Aorta (tissue), 5 donors: ENCODE results near the gene RPTOR. TPM values are rescaled to one million over a fixed set of nuclear protein-coding genes. Genes with fewer than 3 reads are reported as not detected.

Source experiments
- ATAC-seq: fragments of 200-7000 bp; cut with Tn5 transposase; one replicate; pipeline ENCODE4 v1.9.1; 2022; ENCODE audit warnings: moderate library complexity; ENCODE audit not compliant: low FRiP score
- DNase-seq, 2 donors: peaks; one replicate each; pipeline ENCODE4 v3.0.0-alpha.2; 2020
- H3K27ac ChIP-seq, 2 donors: one replicate each; pipeline ENCODE4 v1.5.1; 2013; ENCODE audit warnings: low read length in 2 of 2, mild to moderate bottlenecking in 2 of 2, moderate library complexity in 2 of 2, control low read depth in 1 of 2, inconsistent platforms in 1 of 2, low read depth in 1 of 2
- H3K27me3 ChIP-seq, 2 donors: one replicate each; pipeline ENCODE4 v1.6.1; 2013; ENCODE audit warnings: control low read depth in 1 of 2, low read length in 1 of 2, mild to moderate bottlenecking in 1 of 2, moderate library complexity in 1 of 2; ENCODE audit not compliant: insufficient read depth in 2 of 2, control insufficient read depth in 1 of 2
- H3K36me3 ChIP-seq, 2 donors: one replicate each; pipeline ENCODE4 v1.6.1; 2013; ENCODE audit warnings: control low read depth in 1 of 2, low read length in 1 of 2, mild to moderate bottlenecking in 1 of 2; ENCODE audit not compliant: insufficient read depth in 2 of 2, control insufficient read depth in 1 of 2
- H3K4me1 ChIP-seq, 2 donors: one replicate each; pipeline ENCODE4 v1.6.1; 2013; ENCODE audit warnings: low read length in 2 of 2, control low read depth in 1 of 2, mild to moderate bottlenecking in 1 of 2, moderate library complexity in 1 of 2; ENCODE audit not compliant: insufficient read depth in 2 of 2, control insufficient read depth in 1 of 2
- H3K4me3 ChIP-seq, 2 donors: one replicate each; pipeline ENCODE4 v1.5.1; 2013; ENCODE audit warnings: low read length in 2 of 2, control low read depth in 1 of 2, mild to moderate bottlenecking in 1 of 2
- H3K9me3 ChIP-seq: one replicate; pipeline ENCODE4 v1.6.1; 2013; ENCODE audit warnings: mild to moderate bottlenecking, low read length; ENCODE audit not compliant: control insufficient read depth
- WGBS, 2 donors: extraction: QIAGEN DNeasy Blood & Tissue Kit; methylation state at CpG; one replicate each; pipeline ENCODE4 v1.1.7; 2013; 5-methylcytosine and 5-hydroxymethylcytosine counted together
- intact Hi-C, 2 donors: fragments of 100-400 bp; cut with DNase I; formaldehyde crosslinking; loops; one replicate each; pipeline versions ENCODE4 v1.14.2 to v1.15.0; 2022
- polyA plus RNA-seq, 2 donors: library from polyadenylated mRNA; stranded (reverse); fragments of 200-250 nt; gene quantifications; one replicate each; pipeline ENCODE4 v1.2.3, GENCODE V29; 2013
- total RNA-seq, 2 donors: library from RNA; stranded (reverse); fragmentation: NEBNext Ultra II Directional; extraction: Animal tissue kit (Norgen Biotek cat#: 25700); gene quantifications; one replicate each; pipeline ENCODE4 v1.2.1, GENCODE V29; 2021
- donor health status: healthy with polysubstance abuse.
- donor health status: Bipolar disorder and iron deficiency.
- donor health status: DM: no; HTN: no; CAD: no.
- donor health status: DM: no; HTN: no; CAD: no.
- donor health status: DM: yes; HTN: yes; CAD: no.

Gene RPTOR
- total and polyA plus RNA-seq, 4 donors = 2.1 to 31.4 (median 18.6) TPM

DNA sequence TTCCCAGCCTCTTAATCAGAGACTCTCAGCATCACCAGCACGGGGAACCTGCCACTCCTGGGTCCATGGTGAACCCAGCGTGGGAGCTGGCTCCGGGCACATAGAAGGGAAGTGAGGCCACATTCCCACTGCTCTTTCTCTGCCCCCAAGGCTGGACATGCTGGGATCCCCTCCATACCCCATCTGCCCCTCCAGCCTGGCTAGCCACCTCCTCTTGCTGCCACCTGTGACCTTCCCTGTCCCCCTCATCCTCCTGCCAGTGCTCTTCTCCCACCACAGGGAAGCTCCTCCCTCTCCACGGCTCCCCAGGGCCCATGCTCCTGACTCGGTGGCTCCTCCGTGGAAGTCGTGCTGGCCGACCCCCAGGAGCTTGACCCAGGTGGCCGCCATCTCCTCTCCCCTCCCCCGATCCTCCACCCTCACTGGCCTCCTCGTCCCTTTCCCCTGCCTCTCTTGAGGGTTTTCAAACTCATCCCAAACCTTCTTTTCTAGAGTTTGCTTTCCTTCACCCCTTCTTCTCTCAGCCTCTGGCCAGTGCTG is 307.9 kb downstream of the RPTOR start:
- H3K4me1 ChIP-seq = no peaks in the 10 kb centered on the region
- no peak overlapping the region for H3K4me3 ChIP-seq
- H3K27me3 ChIP-seq = no peaks in the 10 kb centered on the region
- DNase-seq (no peak), ATAC-seq (no peak)
- H3K36me3 ChIP-seq = no peaks in the 10 kb centered on the region
- H3K27ac ChIP-seq = no peak overlapping the region
- 90% methylated on average over 11 of the region's 11 CpGs for WGBS, 2 donors
- H3K9me3 ChIP-seq = no peaks in the 10 kb centered on the region
- intact Hi-C loops = no loop called here

DNA sequence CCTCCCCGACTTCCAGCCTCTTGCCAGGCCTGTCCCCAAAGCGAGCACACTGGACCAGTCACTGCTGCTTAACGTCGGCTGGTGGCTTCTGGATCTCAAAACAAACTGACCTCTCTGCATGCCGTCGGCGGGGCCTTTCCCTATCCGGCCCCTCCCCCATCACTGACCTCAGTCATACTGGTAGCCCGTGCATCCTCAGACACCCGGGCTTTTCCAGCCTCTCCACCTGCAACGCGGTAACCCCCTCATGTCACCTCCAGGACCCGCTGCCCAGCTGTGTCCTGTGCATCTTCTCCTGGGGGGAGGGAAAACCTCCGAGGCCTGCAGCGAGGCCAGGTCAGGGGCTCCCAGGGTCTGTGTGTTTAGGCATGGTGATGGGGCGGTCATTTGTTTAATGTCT is 308.4 kb downstream of the RPTOR start:
- Histone ChIP-seq H3K4me1 (no peaks in the 10 kb centered on the region), H3K36me3 (no peaks in the 10 kb centered on the region), H3K27ac (no peak overlapping the region), H3K27me3 (no peaks in the 10 kb centered on the region), H3K4me3 (no peak overlapping the region), H3K9me3 (no peaks in the 10 kb centered on the region)
- no peak for DNase-seq
- no peak for ATAC-seq
- intact Hi-C loops = no loop called here
- 72 to 74% methylated on average over 16 of the region's 16 CpGs for WGBS, 2 donors

DNA sequence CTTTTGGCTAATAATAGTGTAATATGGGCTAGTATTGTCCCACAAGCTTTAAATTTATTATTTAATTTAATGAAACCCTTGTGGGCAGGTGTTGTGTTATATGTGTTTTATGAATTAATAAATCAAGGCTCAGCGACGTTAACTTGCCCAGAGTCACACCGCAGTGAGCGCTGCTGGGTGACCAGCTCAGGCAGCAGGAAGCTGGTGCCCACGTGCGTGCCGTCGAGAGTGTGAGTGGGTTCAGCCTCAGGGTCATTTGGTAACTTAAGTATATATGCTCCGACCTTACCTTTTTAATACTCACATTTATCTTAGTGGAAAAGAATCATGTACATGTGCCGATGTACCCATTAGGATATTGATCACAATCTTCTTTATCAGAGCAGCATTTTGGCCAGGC is 309.6 kb downstream of the RPTOR start:
- Histone ChIP-seq H3K27me3 (no peaks in the 10 kb centered on the region), H3K4me3 (no peak overlapping the region), H3K4me1 (no peaks in the 10 kb centered on the region), H3K36me3 (no peaks in the 10 kb centered on the region), H3K27ac (no peak overlapping the region), H3K9me3 (no peaks in the 10 kb centered on the region)
- DNase-seq = peak in 1 of 2 donors; percentile 43
- WGBS, 2 donors = 96 to 97% methylated on average over 10 of the region's 10 CpGs
- ATAC-seq = no peak
- intact Hi-C loops = no loop called here

DNA sequence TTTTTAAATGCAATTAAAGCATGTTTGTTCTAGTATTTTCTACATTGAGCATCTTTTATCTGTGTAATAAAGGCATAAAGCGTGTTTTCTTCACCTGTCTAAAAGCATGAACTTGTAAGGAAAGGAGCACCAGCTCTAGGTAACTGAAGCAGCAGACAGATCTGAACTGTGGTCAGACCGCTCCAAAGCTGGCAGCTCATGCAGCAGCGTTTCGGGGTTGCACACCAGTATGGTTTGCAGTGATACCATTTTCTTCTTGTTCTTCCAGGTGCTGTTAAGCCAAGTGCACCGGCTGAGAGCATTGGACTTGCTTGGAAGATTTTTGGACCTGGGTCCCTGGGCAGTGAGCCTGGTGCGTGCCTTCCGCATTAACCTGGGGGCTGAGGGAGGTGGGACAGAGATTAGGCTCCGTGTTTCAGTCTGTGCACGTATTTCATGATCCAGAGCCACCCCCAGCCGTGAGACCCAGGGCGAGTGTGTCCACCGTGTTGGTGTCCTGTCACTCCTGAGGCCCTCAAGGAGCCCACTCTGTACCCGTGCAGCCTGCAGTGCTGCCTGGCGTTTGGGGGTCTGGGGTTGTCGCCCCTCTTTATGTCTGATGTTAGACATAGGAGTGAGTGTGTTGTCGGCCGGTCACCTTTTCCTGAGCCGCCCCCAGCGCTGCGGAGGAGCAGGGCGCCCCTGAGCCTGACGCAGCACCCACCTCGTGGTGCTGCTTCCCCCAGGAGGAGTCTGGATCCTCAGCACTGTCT is 310.7 kb downstream of the RPTOR start:
- H3K27ac ChIP-seq = no peak overlapping the region
- DNase-seq (peak in 1 of 2 donors; percentile 49), ATAC-seq (no peak)
- no peaks in the 10 kb centered on the region for H3K4me1 ChIP-seq
- 92 to 94% methylated on average over 23 of the region's 23 CpGs for WGBS, 2 donors
- intact Hi-C loops = no loop called here
- no peaks in the 10 kb centered on the region for H3K27me3 ChIP-seq
- H3K36me3 ChIP-seq = no peaks in the 10 kb centered on the region
- no peak overlapping the region for H3K4me3 ChIP-seq
- H3K9me3 ChIP-seq = no peaks in the 10 kb centered on the region

DNA sequence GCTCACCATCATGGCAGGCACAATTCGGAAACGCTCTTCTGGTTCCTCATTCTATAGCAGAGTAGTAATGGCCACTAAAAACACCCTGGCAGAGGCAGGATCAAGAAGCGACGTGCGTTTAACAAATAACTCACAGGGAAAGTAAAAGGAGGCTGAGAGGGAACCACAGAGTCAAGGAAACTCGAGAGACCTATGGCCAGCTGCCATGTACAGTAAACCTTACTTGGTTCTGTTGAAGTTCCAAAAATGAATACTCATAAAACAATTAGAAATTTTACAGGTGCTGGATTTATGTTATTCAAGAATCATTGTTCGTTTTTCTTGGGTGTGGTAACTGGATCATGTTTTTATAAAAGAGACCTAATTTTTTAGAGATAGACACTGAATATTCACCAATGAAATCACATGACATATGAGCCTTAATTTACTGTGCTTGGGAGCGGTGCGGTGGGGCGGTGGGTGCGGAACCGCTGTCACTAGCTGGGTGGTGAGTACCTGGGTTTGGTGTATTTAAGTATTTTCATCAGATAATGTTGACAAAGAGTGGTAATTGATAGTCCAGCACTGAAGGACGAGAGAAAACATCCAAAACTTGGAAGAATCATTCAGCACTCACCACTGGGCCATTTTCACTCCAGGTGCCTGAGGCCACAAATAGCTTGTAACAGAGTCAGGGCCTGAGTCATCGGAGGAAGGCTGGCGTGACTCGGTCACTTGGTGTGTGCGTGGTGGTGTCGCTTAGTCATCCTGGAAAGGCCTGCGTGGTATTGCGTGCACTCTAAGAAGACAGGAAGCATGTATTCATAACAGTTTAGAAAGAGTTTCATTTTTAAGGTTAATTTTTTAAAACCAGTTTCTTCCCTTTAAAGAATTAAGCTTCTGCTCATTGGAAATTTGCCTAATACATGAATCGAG is 311.6 kb downstream of the RPTOR start:
- no peaks in the 10 kb centered on the region for H3K36me3 ChIP-seq
- intact Hi-C loops = no loop called here
- ATAC-seq = no peak

DNA sequence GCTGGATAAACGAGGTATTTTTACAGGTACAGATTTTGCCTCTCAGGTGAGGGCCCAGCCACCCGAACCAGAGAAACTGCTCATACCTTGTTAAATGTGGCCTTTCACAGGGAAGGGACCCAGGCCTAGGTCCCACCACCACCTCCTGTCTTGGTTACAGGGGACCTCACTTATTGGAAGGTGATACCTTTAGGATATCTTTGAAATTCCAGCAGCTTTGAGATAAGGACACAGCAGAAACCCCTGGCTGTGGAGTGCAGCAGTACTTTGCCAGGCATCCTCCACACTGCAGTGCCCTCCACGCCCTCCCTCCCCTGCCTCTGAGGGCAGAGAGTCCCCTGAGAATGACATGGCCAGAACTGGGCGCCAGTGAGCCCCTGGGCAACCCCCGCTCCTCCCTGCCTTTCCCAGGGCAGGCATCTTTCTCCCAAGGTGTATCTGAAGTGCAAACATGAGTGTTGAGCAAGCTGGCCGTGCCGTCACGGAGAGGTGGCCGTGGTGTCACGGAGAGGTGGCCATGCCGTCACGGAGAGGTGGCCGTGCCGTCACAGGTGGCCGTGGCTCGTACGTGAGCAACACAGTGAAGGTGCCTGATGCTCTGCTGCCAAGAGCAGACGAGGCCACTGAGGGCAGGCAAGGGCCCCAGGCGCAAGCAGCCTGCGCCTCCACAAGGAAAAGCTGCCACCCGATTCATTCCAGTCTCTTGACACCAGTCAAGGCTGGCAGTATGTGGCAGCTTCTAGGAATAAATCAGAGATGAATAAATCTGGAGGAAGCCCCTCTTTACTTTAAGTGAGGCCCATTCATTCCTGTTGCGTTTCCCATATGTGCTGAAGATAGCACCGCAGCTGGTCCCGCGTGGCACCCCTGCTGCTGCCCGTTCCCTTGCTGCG is 312.5 kb downstream of the RPTOR start:
- Histone ChIP-seq H3K9me3 (no peaks in the 10 kb centered on the region), H3K36me3 (no peaks in the 10 kb centered on the region), H3K27ac (no peak overlapping the region), H3K4me3 (no peak overlapping the region), H3K4me1 (no peaks in the 10 kb centered on the region), H3K27me3 (no peaks in the 10 kb centered on the region)
- 94 to 95% methylated on average over 27 of the region's 27 CpGs for WGBS, 2 donors
- DNase-seq (peak in 1 of 2 donors; percentile 72), ATAC-seq (no peak)
- intact Hi-C loops = no loop called here

More for the DNA sequence above, 311.6 kb downstream of the RPTOR start:
- peak; percentile 87 to 90 for DNase-seq
- H3K4me1 ChIP-seq = no peaks in the 10 kb centered on the region
- no peak overlapping the region for H3K4me3 ChIP-seq
- no peak overlapping the region for H3K27ac ChIP-seq
- H3K9me3 ChIP-seq = no peaks in the 10 kb centered on the region
- 57% methylated on average over 21 of the region's 21 CpGs for WGBS, 2 donors
- no peaks in the 10 kb centered on the region for H3K27me3 ChIP-seq

DNA sequence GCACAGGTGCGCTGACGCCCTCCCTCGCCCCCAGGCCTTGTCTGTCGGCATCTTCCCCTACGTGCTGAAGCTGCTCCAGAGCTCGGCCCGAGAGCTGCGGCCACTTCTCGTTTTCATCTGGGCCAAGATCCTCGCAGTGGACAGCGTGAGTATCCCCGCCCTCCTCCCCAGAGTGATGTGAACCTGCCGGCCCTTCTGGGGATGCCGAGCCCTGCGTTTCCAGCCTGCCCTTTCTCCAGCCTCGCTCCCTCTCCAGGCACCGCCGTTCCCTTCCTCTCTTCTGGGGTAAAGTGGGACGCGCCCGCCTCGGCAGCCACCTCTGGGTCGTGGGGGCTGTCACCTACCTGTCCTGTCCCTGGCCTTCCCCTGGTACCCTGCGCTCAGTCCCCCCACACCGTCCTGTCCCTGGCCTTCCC is 313.1 kb downstream of the RPTOR start:
- Histone ChIP-seq H3K36me3 (no peaks in the 10 kb centered on the region), H3K27ac (no peak overlapping the region), H3K4me1 (no peaks in the 10 kb centered on the region), H3K27me3 (no peaks in the 10 kb centered on the region), H3K4me3 (no peak overlapping the region), H3K9me3 (no peaks in the 10 kb centered on the region)
- intact Hi-C loops = no loop called here
- DNase-seq = peak in 1 of 2 donors; percentile 71
- no peak for ATAC-seq
- WGBS, 2 donors = 97% methylated on average over 25 of the region's 25 CpGs

DNA sequence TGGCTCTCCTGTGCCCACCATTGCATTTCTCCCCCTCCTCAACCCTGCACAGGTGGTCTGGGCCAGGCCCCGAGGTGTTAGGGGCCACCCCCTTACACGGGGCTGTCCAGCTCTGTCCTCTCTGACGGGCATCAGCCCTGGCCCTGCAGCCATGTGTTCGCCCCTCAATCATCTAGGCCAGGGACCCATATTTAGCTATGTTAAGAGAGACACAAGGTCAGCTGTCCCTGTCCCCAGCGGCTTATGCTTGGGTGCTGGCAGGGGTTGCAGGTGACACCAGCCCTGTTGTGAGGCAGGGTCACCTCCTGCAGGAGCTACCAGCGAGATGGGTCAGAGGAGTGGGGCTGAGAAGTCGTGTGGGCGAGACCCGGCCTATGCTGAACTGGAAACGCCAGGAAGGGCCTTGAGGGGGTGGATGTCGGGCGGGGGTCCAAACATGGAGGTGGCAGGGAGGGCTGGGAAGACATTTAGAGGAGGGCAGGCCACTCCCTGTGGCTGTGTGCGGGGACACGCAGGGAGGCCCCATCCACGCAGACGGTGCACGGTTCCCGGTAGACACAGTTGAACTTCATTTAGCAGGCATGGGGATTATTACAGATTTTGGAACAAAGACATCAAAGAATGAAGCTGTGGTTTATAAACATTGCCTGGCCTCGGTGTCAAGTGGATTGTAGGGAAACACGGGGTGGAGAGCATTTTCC is 313.8 kb downstream of the RPTOR start:
- H3K4me3 ChIP-seq = no peak overlapping the region
- no peaks in the 10 kb centered on the region for H3K27me3 ChIP-seq
- no peaks in the 10 kb centered on the region for H3K4me1 ChIP-seq
- 86 to 89% methylated on average over 20 of the region's 20 CpGs for whole genome bisulfite sequencing, 2 donors
- no peak for ATAC-seq
- no peaks in the 10 kb centered on the region for H3K9me3 ChIP-seq
- intact Hi-C loops = no loop called here
- DNase-seq = peak in 1 of 2 donors; percentile 70
- no peaks in the 10 kb centered on the region for H3K36me3 ChIP-seq
- H3K27ac ChIP-seq = no peak overlapping the region
